AG10803 (cell line): ENCODE measurements around the gene ZBTB20.

Experiments
- DNase-seq: peaks from one replicate; pipeline ENCODE4 v3.0.0; 2010; ENCODE audit warnings: low read depth
- H3K4me3 ChIP-seq: 2 replicates; pipeline ENCODE4 v1.5.1; 2011; ENCODE audit warnings: mild to moderate bottlenecking, low read length, control low read depth
- TF ChIP-seq, protein P1 (sequence below): conservative IDR thresholded peaks from 2 replicates; pipeline ENCODE4 v1.5.1; 2011; ENCODE audit warnings: mild to moderate bottlenecking, low read length, control low read depth, inconsistent platforms

Gene ZBTB20

DNA sequence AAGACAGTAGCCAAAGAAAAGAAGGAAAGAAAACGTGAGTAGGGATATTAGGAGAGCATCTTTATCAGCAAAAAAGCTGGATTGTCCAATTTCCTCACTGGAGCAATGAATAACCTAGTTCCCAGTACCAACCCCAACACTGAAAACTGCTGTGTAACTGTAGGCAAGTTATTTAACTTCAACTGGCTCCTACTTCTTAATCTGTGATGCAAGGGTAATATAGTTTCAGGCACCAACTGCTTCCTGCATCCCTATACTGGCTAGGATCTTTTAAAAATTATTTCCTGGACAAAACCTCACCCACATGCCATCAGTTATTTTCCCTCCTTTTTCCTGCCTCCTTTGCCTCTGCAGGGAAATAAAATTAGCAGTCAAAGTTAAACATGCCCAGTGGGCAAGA, 59.6 kb downstream of the ZBTB20 start:
- TF ChIP-seq, protein P1, sequence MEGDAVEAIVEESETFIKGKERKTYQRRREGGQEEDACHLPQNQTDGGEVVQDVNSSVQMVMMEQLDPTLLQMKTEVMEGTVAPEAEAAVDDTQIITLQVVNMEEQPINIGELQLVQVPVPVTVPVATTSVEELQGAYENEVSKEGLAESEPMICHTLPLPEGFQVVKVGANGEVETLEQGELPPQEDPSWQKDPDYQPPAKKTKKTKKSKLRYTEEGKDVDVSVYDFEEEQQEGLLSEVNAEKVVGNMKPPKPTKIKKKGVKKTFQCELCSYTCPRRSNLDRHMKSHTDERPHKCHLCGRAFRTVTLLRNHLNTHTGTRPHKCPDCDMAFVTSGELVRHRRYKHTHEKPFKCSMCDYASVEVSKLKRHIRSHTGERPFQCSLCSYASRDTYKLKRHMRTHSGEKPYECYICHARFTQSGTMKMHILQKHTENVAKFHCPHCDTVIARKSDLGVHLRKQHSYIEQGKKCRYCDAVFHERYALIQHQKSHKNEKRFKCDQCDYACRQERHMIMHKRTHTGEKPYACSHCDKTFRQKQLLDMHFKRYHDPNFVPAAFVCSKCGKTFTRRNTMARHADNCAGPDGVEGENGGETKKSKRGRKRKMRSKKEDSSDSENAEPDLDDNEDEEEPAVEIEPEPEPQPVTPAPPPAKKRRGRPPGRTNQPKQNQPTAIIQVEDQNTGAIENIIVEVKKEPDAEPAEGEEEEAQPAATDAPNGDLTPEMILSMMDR: no peak
- no peak overlapping the region for H3K4me3 ChIP-seq
- no peak for DNase-seq

DNA sequence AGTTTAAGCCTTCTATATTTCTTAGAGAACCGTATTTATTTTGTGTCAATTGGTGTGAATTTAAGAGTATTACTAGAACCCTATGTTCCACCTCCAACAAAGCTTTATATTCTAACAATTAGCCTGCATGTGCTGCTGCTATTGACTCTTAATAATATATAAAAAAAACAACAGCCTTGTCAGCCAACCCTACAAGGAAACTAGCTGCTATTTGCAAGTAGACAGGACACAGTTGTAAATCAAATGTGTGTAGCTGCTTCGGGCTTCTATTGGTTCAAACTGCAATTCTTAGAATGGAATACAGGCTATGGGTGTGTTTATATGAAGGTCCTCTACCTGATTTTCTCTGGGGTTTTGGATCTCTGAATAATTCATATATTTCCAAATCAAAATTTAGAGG, 60.7 kb downstream of the ZBTB20 start:
- DNase-seq: no peak
- TF ChIP-seq, protein P1: no peak
- no peak overlapping the region for H3K4me3 ChIP-seq

DNA sequence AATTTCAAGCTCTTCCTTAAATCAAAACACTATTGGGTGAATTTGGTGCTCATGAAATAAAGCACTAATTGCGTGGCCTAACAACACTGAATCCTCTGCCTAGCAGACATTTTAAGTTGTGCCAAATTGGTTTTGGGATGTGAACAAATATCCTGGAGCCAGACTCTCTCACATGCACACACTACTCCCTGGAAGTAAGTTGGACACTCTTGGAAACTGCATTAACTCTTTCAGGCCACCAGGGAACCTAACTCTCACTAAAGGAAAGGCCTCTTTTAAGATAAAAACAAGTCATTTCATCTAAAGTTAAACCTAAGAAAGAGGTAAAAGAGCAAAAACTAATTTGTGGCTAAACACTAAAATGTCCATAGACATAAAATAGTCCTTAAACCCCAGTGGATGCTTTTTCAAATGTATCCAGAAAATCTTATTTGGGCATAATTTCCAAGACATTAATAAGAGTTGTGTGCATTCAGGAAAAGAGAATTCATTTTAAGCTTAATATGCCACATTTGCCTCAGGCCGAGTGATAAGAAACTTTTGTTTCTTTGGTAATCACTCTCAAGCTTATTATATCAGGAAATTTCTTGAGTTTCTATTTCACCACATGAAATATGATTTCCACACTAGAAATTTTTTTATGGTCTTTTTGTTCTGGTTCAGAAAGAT, 61.8 kb downstream of the ZBTB20 start:
- TF ChIP-seq, protein P1: peak; percentile 46
- DNase-seq: peak; percentile 38
- no peak overlapping the region for H3K4me3 ChIP-seq

DNA sequence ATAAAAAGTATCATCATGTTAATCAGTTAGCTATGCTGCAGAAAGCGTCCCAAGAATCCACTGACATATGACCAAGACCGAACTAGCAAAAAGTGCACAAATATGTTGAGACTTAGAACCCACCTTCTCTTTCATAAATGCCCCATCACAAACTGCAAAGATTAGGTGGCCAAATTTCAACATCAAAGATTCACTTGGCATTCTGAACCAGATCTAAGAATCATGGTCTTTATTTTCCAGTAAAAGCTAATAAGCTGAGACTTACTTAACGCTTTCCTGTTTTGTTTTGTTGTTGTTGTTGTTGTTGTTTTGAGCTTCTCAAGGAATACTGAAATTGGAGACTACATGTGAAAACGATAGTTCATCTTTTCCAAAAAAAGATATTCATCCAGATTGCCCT, 62.4 kb downstream of the ZBTB20 start:
- H3K4me3 ChIP-seq: no peak overlapping the region
- DNase-seq: no peak
- TF ChIP-seq, protein P1: no peak

DNA sequence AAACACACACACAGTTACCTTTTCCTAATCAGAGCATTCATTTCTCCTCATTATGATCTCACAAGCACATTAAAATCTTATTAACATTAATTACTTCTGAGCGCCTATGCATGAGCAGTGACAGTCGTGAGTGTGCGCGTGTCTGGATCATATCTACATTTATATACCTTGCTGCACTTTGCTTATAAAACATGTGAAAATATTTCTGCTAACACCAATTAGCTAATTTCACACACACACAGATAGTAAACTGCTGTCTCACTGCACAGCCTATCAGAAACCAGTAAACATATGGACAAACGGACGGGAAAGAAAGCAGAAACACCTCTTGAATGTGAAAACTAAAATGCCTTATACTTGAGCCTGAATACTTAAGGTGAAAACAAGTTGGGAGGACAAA, 64.8 kb downstream of the ZBTB20 start:
- TF ChIP-seq, protein P1: no peak
- no peak overlapping the region for H3K4me3 ChIP-seq
- no peak for DNase-seq

DNA sequence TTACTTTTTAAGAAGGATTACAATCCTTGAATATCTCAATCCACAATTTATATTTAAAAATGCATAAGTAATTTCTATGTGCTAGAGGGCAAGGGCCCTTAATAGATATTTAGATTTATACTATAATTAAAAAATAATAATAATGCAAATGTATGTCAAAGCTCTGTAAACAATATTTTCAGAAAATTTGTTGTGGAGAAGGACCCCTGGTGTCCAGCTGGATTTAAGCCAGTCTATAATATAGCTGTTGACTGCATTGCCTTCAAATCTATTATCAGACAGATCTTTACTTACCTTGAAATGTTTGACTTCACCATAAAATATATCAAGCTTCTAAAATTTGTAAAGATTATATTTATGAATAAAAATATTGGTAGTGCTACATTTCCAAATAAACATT, 65.6 kb downstream of the ZBTB20 start:
- TF ChIP-seq, protein P1: no peak
- no peak overlapping the region for H3K4me3 ChIP-seq
- no peak for DNase-seq

DNA sequence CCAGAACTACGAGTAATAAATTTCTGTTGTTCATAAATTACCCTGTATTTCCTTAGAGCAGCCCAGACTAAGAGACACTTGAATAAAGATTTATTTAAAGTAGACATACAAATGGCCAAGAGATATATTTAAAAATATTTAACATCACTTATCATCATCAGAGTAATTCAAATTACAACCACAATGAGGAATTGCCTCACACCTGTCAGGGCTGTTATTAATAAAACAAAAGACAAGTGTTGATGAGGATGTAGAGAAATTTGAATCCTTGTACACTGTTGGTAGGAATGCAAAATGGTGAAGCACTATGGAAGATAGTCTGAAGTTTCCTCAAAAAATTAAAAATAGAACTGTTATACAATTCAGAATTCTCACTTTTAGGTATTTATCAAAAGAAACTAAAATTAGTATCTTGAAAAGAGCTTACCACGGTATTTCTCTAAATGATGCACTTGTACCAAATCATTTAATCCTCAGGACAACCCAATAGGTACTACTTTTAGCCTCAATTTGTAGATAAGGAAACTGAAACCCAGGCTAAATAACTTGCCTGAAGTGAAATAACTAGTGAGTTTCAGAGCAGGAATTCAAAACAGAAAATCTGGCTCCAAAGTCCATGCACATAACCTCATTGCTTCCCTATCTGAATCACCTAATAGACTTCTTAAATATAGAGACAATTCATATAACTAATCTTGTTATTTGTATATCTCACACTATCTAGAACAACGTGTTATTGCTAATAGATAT, 69.4 kb downstream of the ZBTB20 start:
- DNase-seq: no peak
- TF ChIP-seq, protein P1: no peak
- H3K4me3 ChIP-seq: no peak overlapping the region
